Stomach (tissue), 4 donors: ENCODE measurements around the gene JMJD7.

Experiments used
- POLR2A ChIP-seq, 4 donors: fragments of 450-650 bp; IDR thresholded peaks; one replicate each; pipeline ENCODE4 v1.6.1; 2016; ENCODE audit warnings: antibody characterized with exemption in 4 of 4, control low read depth in 2 of 4, mild to moderate bottlenecking in 1 of 4, moderate library complexity in 1 of 4
- POLR2AphosphoS5 ChIP-seq, 3 donors: sonication (generic); formaldehyde crosslinking; IDR thresholded peaks; one replicate each; pipeline ENCODE4 v1.6.1; 2016; ENCODE audit warnings: antibody characterized with exemption in 3 of 3
- TF ChIP-seq, protein P1 (sequence below), 7 experiments: fragments of 450-650 bp in 4 of 7; fragments of 200-600 bp in 3 of 7; sonication (generic) in 3 of 7; IDR thresholded peaks; one replicate each; pipeline ENCODE4 v1.5.1; 2016 to 2019; ENCODE audit warnings: antibody characterized with exemption in 7 of 7, control low read depth in 2 of 7, mild to moderate bottlenecking in 1 of 7

DNA sequence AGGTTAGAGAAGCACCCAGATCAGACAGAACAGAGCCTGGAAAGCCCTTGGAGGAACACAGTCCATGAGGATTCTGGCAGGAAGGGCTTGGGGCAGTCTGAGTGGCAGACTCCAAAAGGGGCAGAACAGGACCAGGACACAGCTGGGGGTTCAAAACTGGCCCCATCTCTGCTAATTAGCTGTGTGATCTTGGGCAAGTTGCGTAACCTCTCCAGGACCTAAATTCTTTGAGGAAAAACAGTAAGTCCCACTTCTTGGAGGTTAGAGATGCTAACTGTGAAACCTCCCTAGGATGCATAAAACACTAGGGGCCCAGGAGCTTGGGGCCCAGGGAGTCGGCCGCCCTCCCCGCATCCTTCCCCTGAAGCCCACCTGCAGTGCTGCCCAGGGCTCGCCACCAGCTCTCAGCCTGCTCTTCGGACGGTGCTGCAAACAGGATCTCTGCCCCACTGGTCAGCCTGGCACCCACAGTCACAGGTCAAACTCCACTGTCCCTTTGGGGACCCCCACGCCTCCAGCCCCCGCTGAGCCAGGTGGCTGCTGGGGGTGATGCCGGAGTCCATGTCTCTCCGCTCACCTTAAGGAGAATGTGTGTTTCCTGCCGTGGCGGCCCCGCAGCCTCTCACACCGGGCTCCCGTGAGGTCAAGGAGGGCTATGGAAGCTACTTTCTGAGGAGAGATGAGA lies 22.7 kb downstream of the JMJD7 start:
- TF ChIP-seq POLR2A (IDR thresholded peaks at IDR 0.05) = no peak
- TF ChIP-seq, protein P1, sequence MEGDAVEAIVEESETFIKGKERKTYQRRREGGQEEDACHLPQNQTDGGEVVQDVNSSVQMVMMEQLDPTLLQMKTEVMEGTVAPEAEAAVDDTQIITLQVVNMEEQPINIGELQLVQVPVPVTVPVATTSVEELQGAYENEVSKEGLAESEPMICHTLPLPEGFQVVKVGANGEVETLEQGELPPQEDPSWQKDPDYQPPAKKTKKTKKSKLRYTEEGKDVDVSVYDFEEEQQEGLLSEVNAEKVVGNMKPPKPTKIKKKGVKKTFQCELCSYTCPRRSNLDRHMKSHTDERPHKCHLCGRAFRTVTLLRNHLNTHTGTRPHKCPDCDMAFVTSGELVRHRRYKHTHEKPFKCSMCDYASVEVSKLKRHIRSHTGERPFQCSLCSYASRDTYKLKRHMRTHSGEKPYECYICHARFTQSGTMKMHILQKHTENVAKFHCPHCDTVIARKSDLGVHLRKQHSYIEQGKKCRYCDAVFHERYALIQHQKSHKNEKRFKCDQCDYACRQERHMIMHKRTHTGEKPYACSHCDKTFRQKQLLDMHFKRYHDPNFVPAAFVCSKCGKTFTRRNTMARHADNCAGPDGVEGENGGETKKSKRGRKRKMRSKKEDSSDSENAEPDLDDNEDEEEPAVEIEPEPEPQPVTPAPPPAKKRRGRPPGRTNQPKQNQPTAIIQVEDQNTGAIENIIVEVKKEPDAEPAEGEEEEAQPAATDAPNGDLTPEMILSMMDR (IDR thresholded peaks at IDR 0.05) = no peak
- TF ChIP-seq POLR2AphosphoS5 (IDR thresholded peaks at IDR 0.05) = no peak
